Daoy (cell line): ENCODE measurements around the gene KLK7. TPM values are rescaled to one million over a fixed set of nuclear protein-coding genes. Genes with fewer than 3 reads are reported as not detected.

Source experiments
- DNase-seq: peaks from one replicate; pipeline ENCODE4 v3.0.0-alpha.2; 2015; ENCODE audit warnings: low read depth
- total RNA-seq: library from RNA; depleted of rRNA; stranded (reverse); fragments of >200 nt; shearing (Covaris generic); gene quantifications from 2 replicates; pipeline ENCODE4 v1.2.3, GENCODE V29; 2014; rRNA removed

Gene KLK7
- total RNA-seq, 1 experiment from 2014 or later = not detected

- DNase-seq = peak; percentile 50
These were observed 50.1 kb downstream of the KLK7 start for GRCh38 chr19:50933640-50934039.

GRCh38 chr19:50932690-50933083 lies 51.0 kb downstream of the KLK7 start:
- DNase-seq = no peak

- DNase-seq = peak; percentile 69
These were observed 51.6 kb downstream of the KLK7 start for GRCh38 chr19:50932018-50932689.

GRCh38 chr19:50931023-50931422 lies 52.7 kb downstream of the KLK7 start:
- no peak for DNase-seq

GRCh38 chr19:50928831-50929230 lies 54.9 kb downstream of the KLK7 start:
- no peak for DNase-seq

Other genes starting within 250 kb of the KLK7 start
- gene GPR32, start 213.5 kb downstream of the KLK7 start, total RNA-seq = not detected in 2 replicates
- gene ACP4, start 193.5 kb downstream of the KLK7 start, total RNA-seq = not detected in 2 replicates
- gene KLK1, start 160.1 kb downstream of the KLK7 start, total RNA-seq = not detected in 2 replicates
- gene KLK15, start 150.3 kb downstream of the KLK7 start, total RNA-seq = 1.0 TPM in 1 of 2 replicates, not detected in the other
- not detected in 2 replicates for gene KLK3, start 129.0 kb downstream of the KLK7 start, total RNA-seq
- 0.06 and 0.48 TPM in 2 replicates for gene KLK2, start 110.5 kb downstream of the KLK7 start, total RNA-seq
- gene KLK4, start 72.5 kb downstream of the KLK7 start, total RNA-seq = not detected in 2 replicates
- gene KLK5, start 30.9 kb downstream of the KLK7 start, total RNA-seq = not detected in 2 replicates
- gene KLK6, start 14.3 kb downstream of the KLK7 start, total RNA-seq = not detected in 2 replicates
- gene KLK8, start 17.7 kb upstream of the KLK7 start, total RNA-seq = not detected in 2 replicates
- gene KLK10, start 35.8 kb upstream of the KLK7 start, total RNA-seq = 0.63 TPM in 1 of 2 replicates, not detected in the other
- not detected in 2 replicates for gene KLK11, start 42.7 kb upstream of the KLK7 start, total RNA-seq
- not detected in 2 replicates for gene KLK12, start 51.1 kb upstream of the KLK7 start, total RNA-seq
- not detected in 2 replicates for gene KLK13, start 81.2 kb upstream of the KLK7 start, total RNA-seq
- gene KLK14, start 99.0 kb upstream of the KLK7 start, total RNA-seq = not detected in 2 replicates
- 19.5 and 32.4 TPM in 2 replicates for gene CTU1, start 124.5 kb upstream of the KLK7 start, total RNA-seq
- gene SIGLEC9, start 141.0 kb upstream of the KLK7 start, total RNA-seq = not detected in 2 replicates
- not detected in 2 replicates for gene SIGLEC7, start 158.4 kb upstream of the KLK7 start, total RNA-seq
- 21.8 and 22.4 TPM in 2 replicates for gene CD33, start 241.2 kb upstream of the KLK7 start, total RNA-seq